ENCODE results near the gene CELSR1. TPM values are rescaled to one million over a fixed set of nuclear protein-coding genes. Genes with fewer than 3 reads are reported as not detected.

Gene CELSR1
- total RNA-seq, 2 experiments from 2014 or later: 3.7 to 5.2 TPM

DNA sequence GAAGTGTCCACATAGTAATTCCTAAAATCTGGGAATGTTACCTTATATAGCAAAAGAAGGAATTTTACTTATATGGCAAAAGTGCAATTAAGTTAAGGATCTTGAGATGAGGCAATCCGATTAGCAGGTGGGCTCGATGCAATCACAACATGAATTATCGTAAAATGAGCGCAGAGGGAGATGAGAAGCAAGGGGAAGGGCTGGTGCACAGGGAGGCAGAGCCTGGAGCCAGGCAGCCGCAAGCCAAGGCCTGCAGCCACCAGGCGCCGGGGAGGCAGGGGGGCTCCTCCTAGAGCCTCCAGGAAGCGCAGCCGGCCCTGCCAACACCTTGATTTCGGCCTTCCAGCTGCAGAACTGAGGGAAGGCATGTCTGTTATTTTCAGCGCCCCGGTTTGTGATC is 85.7 kb downstream of the CELSR1 start:
- POLR2A ChIA-PET: no interaction called here
- H2AFZ ChIP-seq (ENCODE audit: low read length): no peak overlapping the region
- TF ChIP-seq EZH2phosphoT487 (IDR thresholded peaks at IDR 0.05; ENCODE audit: borderline replicate concordance, low read depth, low read length): no peak
- no peak for TF ChIP-seq CTCF (conservative IDR thresholded peaks at IDR 0.05; ENCODE audit: low read length)
- no peak overlapping the region for H3K4me2 ChIP-seq (ENCODE audit: low read length)
- intact Hi-C loops (cut with micrococcal nuclease; ENCODE audit: unreplicated experiment): no loop called here
- CTCF ChIA-PET (ENCODE audit: unreplicated experiment): no interaction called here
- H3K9me2 ChIP-seq (ENCODE audit: insufficient read depth, low read length): no peaks in the 10 kb centered on the region
- H3K4me3 ChIP-seq (ENCODE audit: low read depth, low read length, poor library complexity, severe bottlenecking): no peak overlapping the region
- H3K9me3 ChIP-seq (ENCODE audit: low read length): no peaks in the 10 kb centered on the region
- no peaks in the 10 kb centered on the region for H3K36me3 ChIP-seq (ENCODE audit: insufficient read depth, low read length)
- no TSS peak for BruUV-seq (replicated peaks)
- H3K4me1 ChIP-seq (ENCODE audit: insufficient read depth, low read length, poor library complexity, severe bottlenecking): peaks cover 7% of the 10 kb centered on the region
- no peak overlapping the region for H3K27ac ChIP-seq (ENCODE audit: low read depth, low read length, poor library complexity, severe bottlenecking)
- no peaks in the 10 kb centered on the region for H4K20me1 ChIP-seq (ENCODE audit: insufficient read depth, low read length)
- DNase-seq (ENCODE audit: low spot score): no peak
- no peaks in the 10 kb centered on the region for H3K79me2 ChIP-seq (ENCODE audit: insufficient read depth, low read depth, low read length)

GRCh38 chr22:46450931-46451561 is 86.4 kb downstream of the CELSR1 start:
- BruUV-seq (replicated peaks): no TSS peak
- Histone ChIP-seq H3K27ac (ENCODE audit: low read depth, low read length, poor library complexity, severe bottlenecking) (no peak overlapping the region), H3K36me3 (ENCODE audit: insufficient read depth, low read length) (no peaks in the 10 kb centered on the region), H3K9me2 (ENCODE audit: insufficient read depth, low read length) (no peaks in the 10 kb centered on the region), H3K4me3 (ENCODE audit: low read depth, low read length, poor library complexity, severe bottlenecking) (no peak overlapping the region), H3K4me2 (ENCODE audit: low read length) (no peak overlapping the region), H3K4me1 (ENCODE audit: insufficient read depth, low read length, poor library complexity, severe bottlenecking) (peaks cover 7% of the 10 kb centered on the region), H4K20me1 (ENCODE audit: insufficient read depth, low read length) (no peaks in the 10 kb centered on the region), H3K79me2 (ENCODE audit: insufficient read depth, low read depth, low read length) (no peaks in the 10 kb centered on the region), H3K9me3 (ENCODE audit: low read length) (no peaks in the 10 kb centered on the region), H2AFZ (ENCODE audit: low read length) (no peak overlapping the region)
- ChIA-PET CTCF (ENCODE audit: unreplicated experiment) (no interaction called here), POLR2A (no interaction called here)
- TF ChIP-seq EZH2phosphoT487 (IDR thresholded peaks at IDR 0.05; ENCODE audit: borderline replicate concordance, low read depth, low read length) (no peak), CTCF (conservative IDR thresholded peaks at IDR 0.05; ENCODE audit: low read length) (no peak)
- no peak for DNase-seq (ENCODE audit: low spot score)
- intact Hi-C loops (cut with micrococcal nuclease; ENCODE audit: unreplicated experiment): no loop called here

GRCh38 chr22:46449974-46450745 is 87.3 kb downstream of the CELSR1 start:
- TF ChIP-seq EZH2phosphoT487 (IDR thresholded peaks at IDR 0.05; ENCODE audit: borderline replicate concordance, low read depth, low read length): no peak
- no peak for TF ChIP-seq CTCF (conservative IDR thresholded peaks at IDR 0.05; ENCODE audit: low read length)
- BruUV-seq (replicated peaks): no TSS peak
- intact Hi-C loops (cut with micrococcal nuclease; ENCODE audit: unreplicated experiment): no loop called here
- DNase-seq (ENCODE audit: low spot score): no peak
- POLR2A ChIA-PET: no interaction called here
- Histone ChIP-seq H3K79me2 (ENCODE audit: insufficient read depth, low read depth, low read length) (no peaks in the 10 kb centered on the region), H3K27ac (ENCODE audit: low read depth, low read length, poor library complexity, severe bottlenecking) (no peak overlapping the region), H3K4me2 (ENCODE audit: low read length) (no peak overlapping the region), H3K4me3 (ENCODE audit: low read depth, low read length, poor library complexity, severe bottlenecking) (no peak overlapping the region), H3K36me3 (ENCODE audit: insufficient read depth, low read length) (no peaks in the 10 kb centered on the region), H3K9me3 (ENCODE audit: low read length) (no peaks in the 10 kb centered on the region), H2AFZ (ENCODE audit: low read length) (no peak overlapping the region), H3K9me2 (ENCODE audit: insufficient read depth, low read length) (no peaks in the 10 kb centered on the region), H3K4me1 (ENCODE audit: insufficient read depth, low read length, poor library complexity, severe bottlenecking) (peaks cover 7% of the 10 kb centered on the region), H4K20me1 (ENCODE audit: insufficient read depth, low read length) (no peaks in the 10 kb centered on the region)
- CTCF ChIA-PET (ENCODE audit: unreplicated experiment): no interaction called here

Data from OCI-LY7 (cell line).